OCI-M2 (cell line): ENCODE measurements around the gene ANK3.

Source experiments
- DNase-seq: peaks from one replicate; lab custom pipeline; 2025; ENCODE audit not compliant: unreplicated experiment; lab: John Stamatoyannopoulos, UW

ANK3 gene

GRCh38 chr10:60414111-60414510 lies 24.4 kb upstream of the ANK3 start:
- DNase-seq, result no peak

GRCh38 chr10:60413306-60414012 lies 23.8 kb upstream of the ANK3 start:
- no peak for DNase-seq

DNA sequence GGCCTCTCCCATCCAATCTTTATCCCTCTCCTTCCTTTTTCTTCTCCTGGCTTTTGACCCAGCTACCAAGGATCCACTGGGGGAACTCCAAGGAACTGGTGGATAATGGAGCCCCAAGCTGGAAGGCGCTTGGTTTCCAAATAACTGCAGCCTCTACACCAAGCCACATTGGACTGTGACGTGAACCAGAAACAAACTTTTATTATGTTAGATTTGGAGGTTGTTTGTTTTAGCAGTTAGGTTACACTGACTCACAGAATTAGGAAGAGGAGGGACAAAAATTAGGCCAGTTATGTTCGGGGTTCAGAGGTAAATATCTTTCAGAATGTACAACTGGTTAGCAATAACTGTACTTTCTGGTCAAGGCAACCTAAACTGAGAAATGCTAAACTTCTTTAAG lies 21.3 kb upstream of the ANK3 start:
- no peak for DNase-seq

DNA sequence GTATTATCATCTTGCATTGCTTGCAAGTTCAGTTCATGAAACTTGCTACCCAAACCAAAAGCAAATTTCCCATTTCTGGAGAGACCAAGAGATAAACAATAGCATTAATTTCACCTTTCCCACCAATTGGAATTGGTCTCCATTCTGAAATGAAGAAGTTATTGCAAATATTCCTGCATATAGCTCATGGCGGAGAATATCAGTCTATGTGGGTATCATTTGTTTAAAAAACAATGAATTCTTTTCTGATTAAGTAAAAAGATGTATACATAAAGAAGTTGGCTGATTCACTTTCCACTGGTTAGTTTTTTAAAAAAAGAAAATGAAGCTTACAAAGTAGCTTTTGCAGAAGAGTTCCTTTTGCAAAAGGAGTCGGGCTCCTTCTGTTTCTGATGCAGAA lies 19.5 kb upstream of the ANK3 start:
- DNase-seq, result no peak

DNA sequence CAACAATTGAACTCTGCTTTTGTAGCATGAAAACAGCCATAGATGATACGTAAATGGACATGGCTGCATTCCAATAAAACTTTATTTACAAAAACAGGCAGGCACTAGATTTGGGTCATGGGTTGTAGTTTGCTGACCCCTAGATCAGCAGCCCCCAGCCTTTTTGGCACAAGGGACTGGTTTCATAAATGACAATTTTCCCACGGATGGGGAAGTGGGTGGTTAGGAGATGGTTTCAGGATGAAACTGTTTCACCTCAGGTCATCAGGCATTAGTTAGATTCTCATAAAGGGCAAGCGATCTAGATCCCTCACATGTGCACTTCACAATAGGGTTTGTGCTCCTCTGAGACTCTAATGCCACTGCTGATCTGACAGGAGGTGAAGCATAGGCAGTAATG lies 16.5 kb upstream of the ANK3 start:
- DNase-seq, result no peak

DNA sequence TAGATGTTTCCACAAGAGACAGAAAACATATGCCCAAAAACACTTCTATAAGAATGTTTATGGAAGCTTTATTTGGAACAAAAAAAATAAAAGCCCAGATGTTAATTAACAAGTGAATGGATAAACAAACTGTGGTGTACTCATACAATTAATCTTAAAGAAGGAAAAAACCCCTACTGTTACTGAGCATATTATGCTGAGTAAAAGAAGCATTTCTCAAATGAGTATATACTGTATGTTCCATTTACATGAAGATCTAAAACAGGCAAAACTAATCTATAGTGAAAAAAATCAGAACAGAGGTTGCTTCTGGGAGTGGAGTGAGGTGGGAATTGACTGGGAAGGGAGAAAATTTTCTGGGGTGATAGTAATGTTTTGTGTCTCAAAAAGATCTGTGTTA lies 15.5 kb upstream of the ANK3 start:
- DNase-seq, result no peak

- DNase-seq, result no peak
Observed at GRCh38 chr10:60403168-60403873, 13.6 kb upstream of the ANK3 start.

- no peak for DNase-seq
Observed at GRCh38 chr10:60400366-60400765, 10.7 kb upstream of the ANK3 start.

- DNase-seq, result no peak
Observed at GRCh38 chr10:60399328-60399727, 9.7 kb upstream of the ANK3 start.

DNA sequence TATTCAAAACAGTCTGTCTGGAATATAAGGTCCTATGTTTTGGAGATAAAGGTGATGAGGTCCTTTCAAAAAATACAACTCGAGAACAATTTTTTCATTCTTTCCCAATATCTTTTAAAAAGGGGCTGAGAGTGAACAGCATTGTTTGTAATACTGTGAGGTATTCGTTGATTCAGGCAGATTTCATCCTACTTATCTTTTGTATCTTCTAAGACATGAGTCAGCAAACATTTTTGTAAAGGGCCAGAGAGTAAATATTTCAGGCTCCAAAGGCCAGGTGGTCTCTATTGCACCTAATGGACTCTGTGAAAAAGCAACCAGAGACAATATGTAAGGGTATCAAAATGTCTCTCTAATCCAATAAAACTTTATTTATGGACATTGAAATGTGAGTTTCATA lies 8.1 kb upstream of the ANK3 start:
- no peak for DNase-seq

DNA sequence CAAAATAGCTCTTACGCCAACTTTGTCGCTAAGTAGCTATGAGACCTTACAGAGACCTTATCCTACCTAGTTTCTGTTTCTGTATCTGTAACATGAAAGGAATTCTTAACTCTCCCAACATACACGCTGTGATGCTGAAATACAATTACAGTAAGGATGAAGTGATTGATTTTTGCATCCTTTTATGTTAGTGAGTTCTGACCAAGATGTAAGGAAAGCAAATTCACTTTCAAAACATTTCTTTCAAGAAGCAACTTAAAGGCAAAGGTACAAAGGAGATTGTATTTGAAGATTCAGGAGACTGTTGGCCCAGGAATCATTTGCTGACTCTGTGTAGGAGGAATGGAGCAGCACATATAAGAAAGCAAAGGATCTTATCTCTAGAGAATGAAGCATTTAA lies 7.1 kb upstream of the ANK3 start:
- DNase-seq, result no peak

DNA sequence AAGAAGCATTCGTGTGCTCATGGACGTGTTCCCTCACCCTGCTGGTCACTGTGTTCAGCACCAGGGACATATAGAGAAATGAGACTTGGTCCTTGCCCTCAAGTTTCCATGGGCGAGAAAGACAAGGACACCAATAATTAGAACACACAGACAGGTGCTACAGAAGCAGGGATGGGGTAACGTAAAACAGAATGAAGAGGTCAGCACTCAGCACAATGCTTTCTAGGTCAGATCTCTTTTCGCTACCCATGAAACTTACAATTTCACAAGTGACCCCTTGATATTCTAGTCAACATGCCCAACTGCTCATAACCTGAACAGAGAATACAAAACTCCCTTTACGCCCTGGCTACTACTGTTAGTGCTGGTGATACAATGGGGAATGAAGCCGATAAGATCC lies 6.0 kb upstream of the ANK3 start:
- no peak for DNase-seq

GRCh38 chr10:60394446-60394845 lies 4.8 kb upstream of the ANK3 start:
- no peak for DNase-seq

DNA sequence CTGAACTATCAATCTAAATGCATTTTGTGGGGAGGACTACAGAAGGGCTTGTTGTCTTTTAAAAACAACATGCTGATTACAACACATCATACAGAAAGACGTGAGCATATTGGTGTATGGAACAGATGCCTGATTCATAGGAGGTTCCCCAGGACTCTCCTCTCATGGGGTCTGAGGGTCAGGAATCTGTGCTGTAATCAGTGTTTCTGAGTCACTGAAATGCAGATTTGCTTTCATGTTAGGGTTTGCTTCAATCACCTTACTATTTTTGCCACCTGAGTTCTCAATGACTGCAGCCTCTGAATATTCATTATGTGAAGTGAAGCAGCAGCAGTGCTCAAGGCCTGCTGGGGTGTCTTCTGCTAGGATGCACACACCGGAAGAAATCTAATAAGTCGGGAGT lies 550 bp upstream of the ANK3 start:
- no peak for DNase-seq

GRCh38 chr10:60388709-60389301 lies 870 bp downstream of the ANK3 start:
- no peak for DNase-seq

GRCh38 chr10:60388116-60388625 lies 1.5 kb downstream of the ANK3 start:
- DNase-seq, result no peak

DNA sequence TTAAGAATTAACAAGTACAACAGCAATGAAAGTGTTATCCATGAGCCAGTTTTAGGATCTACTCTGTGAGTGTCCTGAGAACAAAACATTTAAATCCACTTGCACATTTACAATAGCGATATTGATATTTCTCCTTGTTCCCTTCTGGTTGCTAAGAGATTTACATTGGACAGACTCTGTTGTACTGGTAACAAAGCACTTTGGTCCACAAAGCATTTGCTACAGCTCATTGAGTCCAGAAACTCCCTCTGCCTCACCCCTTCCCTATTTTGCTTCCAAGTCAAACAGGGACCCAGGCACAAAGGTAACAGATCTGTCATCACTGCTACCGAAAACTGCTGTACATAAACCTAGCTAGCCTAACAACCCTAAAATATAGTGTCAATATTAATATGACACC lies 2.1 kb downstream of the ANK3 start:
- no peak for DNase-seq

DNA sequence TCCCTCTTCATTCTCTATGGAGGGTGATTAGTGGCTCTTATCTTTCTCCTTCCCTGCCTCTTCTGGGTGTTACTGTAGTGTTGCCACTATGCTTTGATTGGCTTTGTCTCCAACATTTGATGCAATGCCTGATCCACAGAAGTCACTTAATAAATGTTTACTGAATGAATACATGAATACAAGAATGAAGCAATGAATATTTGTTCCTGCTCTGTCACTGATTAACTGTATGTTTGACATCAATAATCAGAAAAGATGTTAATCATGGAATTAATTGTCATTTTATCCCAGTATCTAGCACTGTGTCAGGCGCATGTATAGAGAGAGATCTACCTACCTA lies 4.3 kb downstream of the ANK3 start:
- DNase-seq, result no peak

- no peak for DNase-seq
Observed at GRCh38 chr10:60384708-60385398, 4.8 kb downstream of the ANK3 start.

GRCh38 chr10:60384011-60384410 lies 5.7 kb downstream of the ANK3 start:
- DNase-seq, result no peak

DNA sequence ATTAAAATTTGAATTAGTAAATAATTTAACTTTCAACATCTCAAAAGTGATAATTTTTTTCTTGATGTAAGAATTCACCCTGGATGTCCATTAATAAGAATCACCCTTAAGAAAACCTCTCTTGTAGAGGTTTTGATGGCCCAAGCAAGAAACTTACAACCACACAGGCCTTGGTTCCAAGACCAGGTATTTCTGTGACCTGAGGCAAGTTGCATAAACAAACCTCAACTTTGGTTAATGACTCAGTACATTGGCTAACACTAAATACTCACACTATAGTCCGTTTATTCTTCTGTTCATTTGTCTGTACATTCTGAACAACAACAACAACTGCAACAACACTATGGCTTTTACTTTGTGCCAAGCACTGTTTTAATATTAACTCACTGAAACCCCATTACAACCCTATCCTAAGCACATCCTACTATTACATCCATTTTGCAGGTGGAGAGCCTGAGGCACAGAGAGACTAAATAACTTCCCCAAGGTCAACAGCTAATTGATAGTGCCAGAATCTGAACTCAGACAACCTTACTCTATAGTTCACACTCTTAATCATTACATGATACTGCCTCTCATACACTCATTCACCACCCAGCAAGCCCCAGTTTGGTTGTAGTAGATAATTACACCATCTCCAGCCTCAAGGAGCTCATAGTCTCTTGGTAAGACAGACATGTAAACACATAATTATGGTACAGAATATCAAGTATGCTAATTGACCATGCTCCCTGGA lies 6.6 kb downstream of the ANK3 start:
- no peak for DNase-seq
